AG04449 (cell line): Measurements from ENCODE around the gene APBA1.

Source experiments
- CTCF ChIA-PET: fragments of 350-600 bp; formaldehyde crosslinking; extraction: SDS; loops from one replicate; lab custom pipeline; 2021; ENCODE audit warnings: antibody characterized with exemption; lab: Yijun Ruan, JAX
- POLR2A ChIA-PET: fragments of 400-600, 350-600 bp; formaldehyde crosslinking; extraction: SDS; loops from one replicate; lab custom pipeline; 2020; ENCODE audit warnings: antibody characterized with exemption, inconsistent platforms; lab: Yijun Ruan, JAX
- DNase-seq: peaks from one replicate; pipeline ENCODE4 v3.0.0-alpha.2; 2010; ENCODE audit warnings: low read depth, low spot score
- H3K4me3 ChIP-seq: 2 replicates; pipeline ENCODE4 v1.5.1; 2011; ENCODE audit warnings: low read depth, mild to moderate bottlenecking, control low read depth, low read length
- TF ChIP-seq, protein P1 (sequence below): IDR thresholded peaks from one replicate; pipeline ENCODE4 v1.5.1; 2011; ENCODE audit warnings: mild to moderate bottlenecking, moderate library complexity, low read length, control low read depth, inconsistent platforms; ENCODE audit not compliant: insufficient read depth; ENCODE audit errors: missing control alignments

Gene APBA1

DNA sequence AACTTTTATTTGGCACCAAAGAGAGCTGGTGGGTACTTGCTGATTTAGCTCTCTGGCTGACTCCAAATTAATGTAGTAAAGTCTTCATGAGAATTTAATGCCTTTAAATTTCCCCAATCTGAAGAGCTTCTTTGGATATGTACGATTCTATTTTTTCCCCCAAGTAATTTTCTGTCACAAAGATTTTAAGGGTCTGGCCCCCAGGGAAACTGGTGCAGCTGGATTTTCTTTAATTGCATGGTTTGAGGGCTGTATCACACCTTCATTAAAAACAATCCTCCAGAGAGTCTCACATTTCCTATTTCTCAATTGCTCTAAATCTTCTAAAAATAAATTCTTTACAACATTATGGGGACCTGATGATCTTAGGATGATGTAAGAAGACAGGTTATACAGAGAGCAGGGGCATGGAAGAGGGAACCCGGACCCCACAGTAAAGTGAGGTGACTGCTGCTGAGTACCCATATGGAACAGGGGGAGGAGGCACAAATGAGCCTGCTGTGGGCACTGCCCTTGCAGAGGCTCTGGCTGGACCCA, 188.2 kb downstream of the APBA1 start:
- DNase-seq = no peak
- CTCF ChIA-PET = interaction anchor here (0.7 to 0.8 kb wide), 3 partner anchors 33 to 436 kb away, joined by 3 to 4 read pairs (median 3); no protein-coding TSS in a partner anchor
- POLR2A ChIA-PET = no interaction called here
- TF ChIP-seq, protein P1, sequence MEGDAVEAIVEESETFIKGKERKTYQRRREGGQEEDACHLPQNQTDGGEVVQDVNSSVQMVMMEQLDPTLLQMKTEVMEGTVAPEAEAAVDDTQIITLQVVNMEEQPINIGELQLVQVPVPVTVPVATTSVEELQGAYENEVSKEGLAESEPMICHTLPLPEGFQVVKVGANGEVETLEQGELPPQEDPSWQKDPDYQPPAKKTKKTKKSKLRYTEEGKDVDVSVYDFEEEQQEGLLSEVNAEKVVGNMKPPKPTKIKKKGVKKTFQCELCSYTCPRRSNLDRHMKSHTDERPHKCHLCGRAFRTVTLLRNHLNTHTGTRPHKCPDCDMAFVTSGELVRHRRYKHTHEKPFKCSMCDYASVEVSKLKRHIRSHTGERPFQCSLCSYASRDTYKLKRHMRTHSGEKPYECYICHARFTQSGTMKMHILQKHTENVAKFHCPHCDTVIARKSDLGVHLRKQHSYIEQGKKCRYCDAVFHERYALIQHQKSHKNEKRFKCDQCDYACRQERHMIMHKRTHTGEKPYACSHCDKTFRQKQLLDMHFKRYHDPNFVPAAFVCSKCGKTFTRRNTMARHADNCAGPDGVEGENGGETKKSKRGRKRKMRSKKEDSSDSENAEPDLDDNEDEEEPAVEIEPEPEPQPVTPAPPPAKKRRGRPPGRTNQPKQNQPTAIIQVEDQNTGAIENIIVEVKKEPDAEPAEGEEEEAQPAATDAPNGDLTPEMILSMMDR = no peak
- H3K4me3 ChIP-seq = no peak overlapping the region

GRCh38 chr9:69476797-69477196, 195.4 kb downstream of the APBA1 start:
- CTCF ChIA-PET = interaction anchor here (0.8 kb wide), 1 partner anchor 37 kb away, joined by 3 read pairs; no protein-coding TSS in a partner anchor

GRCh38 chr9:69476016-69476415, 196.2 kb downstream of the APBA1 start:
- POLR2A ChIA-PET = no interaction called here
- DNase-seq = no peak
- CTCF ChIA-PET = interaction anchor here (0.6 to 0.8 kb wide), 2 partner anchors 38 to 197 kb away, joined by 3 read pairs; no protein-coding TSS in a partner anchor
- TF ChIP-seq, protein P1 = no peak
- H3K4me3 ChIP-seq = no peak overlapping the region

More at GRCh38 chr9:69476797-69477196, 195.4 kb downstream of the APBA1 start:
- H3K4me3 ChIP-seq = no peak overlapping the region
- DNase-seq = no peak
- POLR2A ChIA-PET = no interaction called here
- TF ChIP-seq, protein P1 = no peak

DNA sequence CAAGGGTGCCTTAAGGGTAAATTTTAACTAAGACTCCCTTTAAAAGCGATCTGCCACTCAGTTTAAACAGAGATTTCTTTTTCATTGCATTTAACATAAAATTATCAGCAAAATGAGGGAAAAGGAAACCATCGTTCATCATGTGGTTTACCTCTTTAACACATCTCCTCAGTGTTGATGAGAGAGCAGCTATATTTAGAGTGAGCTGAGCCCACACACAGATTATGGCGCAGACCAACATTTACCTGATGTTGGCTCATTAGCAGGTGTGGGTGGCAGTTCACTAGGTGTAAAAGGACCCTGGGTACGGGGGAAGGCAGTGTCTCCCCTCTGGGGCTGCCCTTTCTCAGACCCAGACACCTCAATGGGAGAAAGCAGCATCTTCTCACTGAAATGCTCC, 197.3 kb downstream of the APBA1 start:
- POLR2A ChIA-PET = no interaction called here
- CTCF ChIA-PET = no interaction called here
- no peak for DNase-seq
- TF ChIP-seq, protein P1 = no peak
- no peak overlapping the region for H3K4me3 ChIP-seq

DNA sequence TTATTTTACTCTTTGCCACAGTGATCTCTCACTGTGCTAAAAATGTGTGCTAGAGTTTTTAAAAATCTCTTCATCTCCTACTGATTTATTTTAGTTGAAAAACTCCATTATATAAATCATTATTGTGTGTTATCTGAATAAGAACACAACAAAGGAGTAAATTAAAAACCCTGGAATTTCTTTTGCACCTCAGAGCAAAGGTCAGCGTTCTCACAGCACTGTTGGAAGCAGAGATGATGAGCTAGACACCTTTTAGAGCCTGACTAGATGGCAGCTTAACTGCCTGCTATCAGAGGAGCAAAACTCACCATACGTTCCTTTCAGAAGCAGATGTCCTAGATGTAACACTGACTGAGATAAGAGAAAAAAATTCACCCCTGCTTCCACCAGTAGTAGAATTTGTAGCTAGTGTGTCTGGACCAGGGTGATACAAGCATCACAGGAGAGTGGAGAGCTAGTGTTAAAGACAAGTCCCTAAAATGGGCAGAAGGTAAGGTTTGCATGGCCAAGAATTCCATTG, 200.0 kb downstream of the APBA1 start:
- CTCF ChIA-PET = interaction anchor here (1.2 to 2.3 kb wide), 2 partner anchors 10 to 51 kb away, joined by 3 to 8 read pairs; no protein-coding TSS in a partner anchor
- DNase-seq = no peak
- TF ChIP-seq, protein P1 = no peak
- POLR2A ChIA-PET = no interaction called here
- no peak overlapping the region for H3K4me3 ChIP-seq

- no peak for DNase-seq
- CTCF ChIA-PET = interaction anchor here (1.3 to 2.3 kb wide), 2 partner anchors 50 to 460 kb away, joined by 3 to 8 read pairs; no protein-coding TSS in a partner anchor
- TF ChIP-seq, protein P1 = no peak
- POLR2A ChIA-PET = no interaction called here
- no peak overlapping the region for H3K4me3 ChIP-seq
These were observed 200.7 kb downstream of the APBA1 start for GRCh38 chr9:69471433-69471832.
